GM18873 (cell line): Measurements from ENCODE around the gene M1AP.

Experiments used
- ATAC-seq: cut with Tn5 transposase; IDR thresholded peaks from one replicate; pipeline ENCODE4 v1.9.1; 2021; ENCODE audit warnings: mild to moderate bottlenecking, moderate library complexity, moderate number of reproducible peaks; ENCODE audit not compliant: unreplicated experiment, low FRiP score

The M1AP gene

DNA sequence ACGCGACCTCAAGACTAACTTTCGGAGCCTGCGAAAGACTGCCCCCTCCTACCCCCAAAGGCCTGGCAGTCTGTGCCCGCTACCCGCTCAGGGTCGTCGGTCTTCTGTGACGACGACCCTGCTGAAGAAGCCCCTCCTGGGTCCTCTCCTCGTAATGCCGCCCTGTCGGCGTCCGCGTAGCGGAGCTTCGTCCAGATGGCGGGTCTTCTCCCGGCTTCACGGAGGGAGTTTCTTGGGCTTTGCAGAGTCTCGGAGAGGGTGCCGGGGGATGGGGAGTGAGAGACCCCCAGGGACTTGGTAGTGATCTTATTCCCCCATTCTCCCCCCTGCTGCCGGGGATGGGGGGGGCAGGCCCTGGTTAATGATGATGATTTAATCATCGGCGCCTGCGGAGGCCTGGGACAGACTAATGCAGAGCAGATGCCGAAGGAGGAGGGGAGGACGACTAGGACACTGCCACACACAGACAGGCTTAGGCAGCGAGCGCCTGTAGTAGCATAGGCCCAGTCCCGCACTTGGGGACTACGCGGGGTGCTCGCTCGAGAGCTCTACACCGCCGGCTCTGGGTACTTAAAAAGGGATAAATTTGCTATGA is 140.1 kb downstream of the M1AP start:
- no peak for ATAC-seq
